Effector memory CD4-positive, alpha-beta T cell (primary cell): ENCODE data around the gene TP73.

Experiments used
- DNase-seq, 3 donors: peaks; one replicate each; pipeline ENCODE4 v3.0.0-alpha.2; 2020
- H3K27ac ChIP-seq: 2 replicates; pipeline ENCODE4 v1.7.0; 2013; ENCODE audit warnings: mild to moderate bottlenecking, low read length, moderate library complexity; ENCODE audit not compliant: insufficient read depth, poor library complexity, severe bottlenecking
- H3K27me3 ChIP-seq: replicated peaks from 2 replicates; pipeline ENCODE4 v1.7.0; 2013; ENCODE audit warnings: mild to moderate bottlenecking, low read length; ENCODE audit not compliant: insufficient read depth, control insufficient read depth, poor library complexity, severe bottlenecking
- H3K36me3 ChIP-seq: 2 replicates; pipeline ENCODE4 v1.7.0; 2013; ENCODE audit warnings: mild to moderate bottlenecking, low read length, moderate library complexity; ENCODE audit not compliant: control insufficient read depth, insufficient read depth
- H3K4me1 ChIP-seq: 2 replicates; pipeline ENCODE4 v1.7.0; 2013; ENCODE audit warnings: low read length, mild to moderate bottlenecking; ENCODE audit not compliant: control insufficient read depth, insufficient read depth, poor library complexity, severe bottlenecking
- H3K4me3 ChIP-seq: 2 replicates; pipeline ENCODE4 v1.7.0; 2013; ENCODE audit warnings: low read length, low read depth, mild to moderate bottlenecking; ENCODE audit not compliant: insufficient read depth, poor library complexity, severe bottlenecking
- H3K9me3 ChIP-seq: 2 replicates; pipeline ENCODE4 v1.7.0; 2013; ENCODE audit warnings: mild to moderate bottlenecking, low read length, moderate library complexity; ENCODE audit not compliant: control insufficient read depth

TP73 gene

GRCh38 chr1:3627515-3628253, 24.6 kb upstream of the TP73 start:
- Histone ChIP-seq H3K4me1 (peaks cover 15% of the 10 kb centered on the region), H3K36me3 (peaks cover 36% of the 10 kb centered on the region)

GRCh38 chr1:3628445-3628844, 23.9 kb upstream of the TP73 start:
- no peaks in the 10 kb centered on the region for H3K9me3 ChIP-seq
- H3K27ac ChIP-seq, result no peak overlapping the region
- no peaks in the 10 kb centered on the region for H3K27me3 ChIP-seq
- peaks cover 11% of the 10 kb centered on the region for H3K4me1 ChIP-seq
- H3K36me3 ChIP-seq, result peaks cover 42% of the 10 kb centered on the region
- no peak overlapping the region for H3K4me3 ChIP-seq
- no peak for DNase-seq

More at GRCh38 chr1:3627515-3628253, 24.6 kb upstream of the TP73 start:
- no peaks in the 10 kb centered on the region for H3K9me3 ChIP-seq
- no peak overlapping the region for H3K4me3 ChIP-seq
- no peaks in the 10 kb centered on the region for H3K27me3 ChIP-seq
- DNase-seq, result no peak
- no peak overlapping the region for H3K27ac ChIP-seq

DNA sequence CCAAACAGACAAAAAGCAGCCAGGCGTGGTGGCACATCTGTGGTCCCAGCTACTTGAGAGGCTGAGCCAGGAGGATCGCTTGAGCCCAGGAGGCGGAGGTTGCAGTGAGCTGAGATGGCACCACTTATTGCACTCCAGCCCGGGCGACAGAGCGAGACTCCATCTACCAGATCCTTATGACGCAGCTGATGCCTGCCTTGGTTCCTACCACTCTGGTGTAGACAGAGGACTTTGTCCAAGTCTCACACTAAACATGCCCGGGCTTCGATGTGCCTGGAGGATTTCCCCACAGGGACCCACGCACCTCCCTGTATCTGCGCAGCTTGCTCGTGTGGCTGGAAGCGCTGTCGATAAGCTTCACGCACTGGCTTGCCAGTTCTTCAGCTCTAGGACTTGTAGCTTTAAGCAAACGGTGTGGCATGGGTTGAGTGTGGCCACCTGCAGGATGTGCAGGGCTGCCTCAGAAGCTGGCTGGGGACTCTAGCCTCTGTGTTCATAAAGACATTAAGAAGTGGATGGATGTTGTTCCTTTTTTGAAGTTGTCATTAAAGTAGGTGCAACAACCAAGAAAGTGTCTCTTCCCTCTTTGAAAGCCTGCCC, 22.7 kb upstream of the TP73 start:
- no peaks in the 10 kb centered on the region for H3K9me3 ChIP-seq
- H3K27me3 ChIP-seq, result no peaks in the 10 kb centered on the region
- DNase-seq, result no peak
- no peaks in the 10 kb centered on the region for H3K4me1 ChIP-seq
- no peak overlapping the region for H3K27ac ChIP-seq
- H3K36me3 ChIP-seq, result peaks cover 51% of the 10 kb centered on the region
- no peak overlapping the region for H3K4me3 ChIP-seq

- H3K4me1 ChIP-seq, result no peaks in the 10 kb centered on the region
- H3K9me3 ChIP-seq, result no peaks in the 10 kb centered on the region
- no peak overlapping the region for H3K4me3 ChIP-seq
- H3K27me3 ChIP-seq, result no peaks in the 10 kb centered on the region
- DNase-seq, result no peak
- peaks cover 57% of the 10 kb centered on the region for H3K36me3 ChIP-seq
- H3K27ac ChIP-seq, result no peak overlapping the region
Measured at GRCh38 chr1:3630161-3630611, 22.1 kb upstream of the TP73 start.

DNA sequence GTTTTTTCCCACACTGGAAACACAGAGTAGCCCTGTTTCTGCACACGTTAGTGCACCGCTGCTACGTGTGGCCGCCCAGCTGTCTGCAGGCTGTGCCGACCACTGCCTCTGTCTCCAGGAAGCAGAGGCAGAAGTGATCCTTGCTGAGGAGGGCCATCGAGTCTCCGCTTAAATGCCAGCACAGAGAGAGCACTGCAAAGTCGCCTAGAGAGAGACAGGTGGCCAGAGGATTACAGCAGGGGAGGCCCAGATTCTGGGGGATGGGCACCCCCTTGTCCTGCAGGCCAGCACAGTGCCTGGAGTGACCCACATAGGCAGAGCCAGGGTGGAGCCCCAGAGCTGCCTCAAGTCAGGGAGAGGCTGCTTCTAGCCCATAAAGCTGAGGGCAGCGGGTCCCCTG, 21.4 kb upstream of the TP73 start:
- H3K36me3 ChIP-seq, result peaks cover 60% of the 10 kb centered on the region

GRCh38 chr1:3631320-3632260, 20.7 kb upstream of the TP73 start:
- H3K36me3 ChIP-seq, result peaks cover 67% of the 10 kb centered on the region
- no peaks in the 10 kb centered on the region for H3K4me1 ChIP-seq

More for the DNA sequence above, 21.4 kb upstream of the TP73 start:
- H3K4me1 ChIP-seq, result no peaks in the 10 kb centered on the region
- no peaks in the 10 kb centered on the region for H3K9me3 ChIP-seq
- H3K4me3 ChIP-seq, result no peak overlapping the region
- no peak overlapping the region for H3K27ac ChIP-seq
- H3K27me3 ChIP-seq, result no peaks in the 10 kb centered on the region
- no peak for DNase-seq

DNA sequence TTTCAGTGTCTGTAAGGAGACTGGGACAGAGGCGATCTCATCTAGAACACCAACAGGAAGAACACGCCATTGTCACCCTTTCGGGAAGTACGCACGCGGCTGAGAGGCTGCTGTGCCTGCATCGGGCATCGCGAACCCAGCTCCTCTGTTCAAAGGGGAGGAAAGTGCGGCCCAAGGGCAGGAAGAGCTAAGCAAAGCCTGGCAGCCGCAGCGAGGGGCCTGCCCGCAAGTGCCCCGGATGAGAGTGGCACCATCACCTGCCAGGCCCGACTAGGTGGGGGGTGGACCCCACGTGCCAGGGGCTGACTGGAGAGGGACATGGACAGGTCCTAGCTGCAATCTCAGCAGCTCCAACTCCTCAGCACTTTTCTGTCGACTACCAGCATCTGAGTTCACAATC, 20.0 kb upstream of the TP73 start:
- no peak for DNase-seq
- no peaks in the 10 kb centered on the region for H3K9me3 ChIP-seq
- no peak overlapping the region for H3K27ac ChIP-seq
- H3K4me3 ChIP-seq, result no peak overlapping the region
- no peaks in the 10 kb centered on the region for H3K27me3 ChIP-seq
- peaks cover 72% of the 10 kb centered on the region for H3K36me3 ChIP-seq
- H3K4me1 ChIP-seq, result no peaks in the 10 kb centered on the region

More at GRCh38 chr1:3631320-3632260, 20.7 kb upstream of the TP73 start:
- H3K9me3 ChIP-seq, result no peaks in the 10 kb centered on the region
- no peak overlapping the region for H3K27ac ChIP-seq
- H3K4me3 ChIP-seq, result no peak overlapping the region
- DNase-seq, result no peak
- H3K27me3 ChIP-seq, result no peaks in the 10 kb centered on the region

GRCh38 chr1:3632716-3633343, 19.5 kb upstream of the TP73 start:
- Histone ChIP-seq H3K27ac (no peak overlapping the region), H3K4me3 (no peak overlapping the region), H3K36me3 (peaks cover 72% of the 10 kb centered on the region), H3K27me3 (no peaks in the 10 kb centered on the region), H3K4me1 (no peaks in the 10 kb centered on the region), H3K9me3 (no peaks in the 10 kb centered on the region)
- no peak for DNase-seq

DNA sequence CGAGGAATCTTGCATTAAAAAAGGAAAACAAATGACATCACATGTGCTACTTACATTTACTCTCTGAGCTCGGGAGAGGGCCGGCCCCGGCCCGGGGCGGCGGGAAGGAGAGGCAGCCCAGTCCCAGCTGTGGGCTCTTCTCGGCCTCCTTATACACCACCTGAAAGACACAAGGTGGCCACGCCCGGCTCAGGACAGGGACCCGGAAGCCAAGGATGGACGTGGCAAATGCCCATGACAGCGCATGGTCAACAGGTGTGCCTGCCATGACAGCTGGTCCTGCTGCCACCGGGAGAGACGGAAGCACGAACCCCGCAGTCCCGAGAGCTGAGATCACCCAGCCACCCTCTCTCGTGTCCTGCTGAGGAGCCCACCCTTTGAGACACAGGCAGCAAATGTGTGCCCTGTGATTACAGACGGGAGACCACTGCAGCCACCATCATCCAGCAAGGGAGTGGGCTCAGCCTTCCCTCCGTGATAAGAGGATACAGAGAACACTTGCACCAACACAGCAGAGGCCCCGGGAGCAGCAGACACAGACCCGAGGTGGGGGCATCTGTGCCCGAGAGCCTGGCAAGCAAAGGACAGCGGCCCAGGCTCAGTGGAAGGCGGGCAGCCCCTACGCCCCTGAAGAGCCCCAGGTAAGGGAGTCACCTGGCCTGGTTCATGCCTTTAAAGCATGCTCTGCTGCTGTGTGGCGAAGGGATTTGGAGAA, 18.8 kb upstream of the TP73 start:
- Histone ChIP-seq H3K27me3 (no peaks in the 10 kb centered on the region), H3K4me3 (no peak overlapping the region), H3K27ac (no peak overlapping the region), H3K9me3 (no peaks in the 10 kb centered on the region), H3K36me3 (peaks cover 72% of the 10 kb centered on the region), H3K4me1 (no peaks in the 10 kb centered on the region)
- DNase-seq, result no peak
